DND-41 (cell line): ENCODE results near the gene TRIM10.
A peak's percentile ranks its signal among the peaks of the same experiment; 100 is the strongest.

Source experiments
- ATAC-seq: fragments of 200-7000 bp; cut with Tn5 transposase; 3 replicates; pipeline ENCODE4 v1.9.1; 2021; ENCODE audit warnings: low read depth; ENCODE audit not compliant: insufficient read depth
- DNase-seq: peaks from one replicate; pipeline ENCODE4 v3.0.0-alpha.2; 2020
- H2AFZ ChIP-seq: 2 replicates; pipeline ENCODE4 v1.6.0; 2012; ENCODE audit warnings: low read depth, low read length
- H3K27ac ChIP-seq: 2 replicates; pipeline ENCODE4 v1.5.1; 2012; ENCODE audit warnings: low read length, inconsistent platforms
- H3K27me3 ChIP-seq: fragments of 200-600 bp; sonication (generic); 2 replicates; pipeline ENCODE4 v1.6.0; 2012; ENCODE audit warnings: low read length, mild to moderate bottlenecking, inconsistent platforms; ENCODE audit not compliant: insufficient read depth, poor library complexity
- H3K36me3 ChIP-seq: 2 replicates; pipeline ENCODE4 v1.5.1; 2012; ENCODE audit warnings: low read length, inconsistent platforms; ENCODE audit not compliant: insufficient read depth
- H3K4me1 ChIP-seq: 2 replicates; pipeline ENCODE4 v1.5.1; 2012; ENCODE audit warnings: mild to moderate bottlenecking, low read length; ENCODE audit not compliant: insufficient read depth
- H3K4me2 ChIP-seq: 2 replicates; pipeline ENCODE4 v1.6.0; 2012; ENCODE audit warnings: mild to moderate bottlenecking, moderate library complexity, low read length, inconsistent platforms; ENCODE audit not compliant: insufficient read depth
- H3K4me3 ChIP-seq, 2 experiments: fragments of 200-600 bp in 1 of 2; shearing (Covaris generic) in 1 of 2; 2 replicates each; pipeline ENCODE4 v1.5.1; 2012 to 2016; ENCODE audit warnings: inconsistent platforms in 2 of 2, low read length in 2 of 2, mild to moderate bottlenecking in 2 of 2, low read depth in 1 of 2, moderate library complexity in 1 of 2
- H3K79me2 ChIP-seq: 2 replicates; pipeline ENCODE4 v1.6.0; 2012; ENCODE audit warnings: low read length, inconsistent platforms; ENCODE audit not compliant: insufficient read depth
- H3K9ac ChIP-seq: 2 replicates; pipeline ENCODE4 v1.6.0; 2012; ENCODE audit warnings: low read depth, mild to moderate bottlenecking, inconsistent platforms, low read length, moderate library complexity
- H3K9me3 ChIP-seq: 2 replicates; pipeline ENCODE4 v1.5.1; 2012; ENCODE audit warnings: low read length, moderate library complexity, mild to moderate bottlenecking, inconsistent platforms; ENCODE audit not compliant: insufficient read depth, severe bottlenecking
- H4K20me1 ChIP-seq: 2 replicates; pipeline ENCODE4 v1.6.0; 2012; ENCODE audit warnings: low read length; ENCODE audit not compliant: insufficient read depth
- EZH2 ChIP-seq: IDR thresholded peaks from 3 replicates; pipeline ENCODE4 v1.6.1; 2012; ENCODE audit warnings: borderline replicate concordance, low read depth, mild to moderate bottlenecking, moderate library complexity, low read length, inconsistent platforms; ENCODE audit not compliant: severe bottlenecking
- TF ChIP-seq, protein P1 (sequence below): IDR thresholded peaks from 2 replicates; pipeline ENCODE4 v1.5.1; 2012; ENCODE audit warnings: borderline replicate concordance, low read length, moderate library complexity, mild to moderate bottlenecking; ENCODE audit not compliant: poor library complexity, severe bottlenecking; ENCODE audit errors: extremely low read depth

The TRIM10 gene

DNA sequence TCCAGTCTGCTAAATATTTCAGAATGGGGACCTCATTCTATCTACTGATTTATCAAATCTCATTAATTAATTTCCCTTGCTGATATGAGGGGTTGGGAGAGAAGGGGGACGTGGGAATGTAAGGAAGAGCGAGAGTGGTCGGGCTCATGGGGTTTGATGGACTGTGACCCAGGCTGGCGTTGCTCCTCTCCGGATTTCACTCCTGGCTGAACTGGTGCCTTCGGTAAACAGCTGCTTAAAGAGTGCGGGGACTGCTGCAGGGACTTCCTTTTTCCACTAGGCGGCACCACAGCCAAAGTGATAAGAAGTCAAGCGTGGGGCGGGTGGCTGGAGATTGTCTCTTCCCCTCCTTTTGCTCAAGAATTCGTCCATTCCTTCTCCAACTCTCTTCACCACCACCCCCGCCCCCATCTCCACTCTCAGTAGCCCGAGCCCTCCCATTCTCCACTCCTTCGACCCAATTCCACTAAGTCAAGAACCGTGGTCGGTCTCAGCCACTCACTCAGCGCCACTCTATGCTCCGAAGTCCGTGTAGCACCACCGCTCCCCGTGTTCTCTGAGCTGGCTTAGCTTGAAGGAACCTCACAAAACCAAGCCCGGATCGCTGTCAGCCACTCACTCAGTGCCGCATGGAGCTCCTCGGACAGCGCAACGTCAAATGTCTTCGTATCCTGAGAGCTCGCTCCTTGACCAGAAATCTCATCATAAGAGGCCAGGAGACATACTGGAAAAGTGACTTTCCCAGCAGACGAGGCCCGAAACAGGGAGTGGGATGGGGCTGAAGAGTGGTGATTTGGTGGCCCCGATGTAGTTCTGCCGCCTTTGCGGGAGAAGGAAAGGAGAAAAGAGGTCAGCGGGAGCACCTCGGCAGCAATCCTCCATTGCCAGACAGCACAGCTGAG, 57.8 kb downstream of the TRIM10 start:
- Histone ChIP-seq H3K4me3 (no peak overlapping the region), H3K4me1 (peaks cover 18% of the 10 kb centered on the region), H3K9me3 (no peaks in the 10 kb centered on the region), H3K27ac (no peak overlapping the region), H4K20me1 (no peaks in the 10 kb centered on the region), H3K79me2 (no peaks in the 10 kb centered on the region), H3K9ac (no peak overlapping the region), H2AFZ (peak overlapping the region; percentile 64), H3K4me2 (peak overlapping the region; percentile 54), H3K27me3 (peaks cover 67% of the 10 kb centered on the region), H3K36me3 (no peaks in the 10 kb centered on the region)
- ATAC-seq: peak; percentile 95
- DNase-seq: peak; percentile 81
- TF ChIP-seq EZH2: no peak
- TF ChIP-seq, protein P1, sequence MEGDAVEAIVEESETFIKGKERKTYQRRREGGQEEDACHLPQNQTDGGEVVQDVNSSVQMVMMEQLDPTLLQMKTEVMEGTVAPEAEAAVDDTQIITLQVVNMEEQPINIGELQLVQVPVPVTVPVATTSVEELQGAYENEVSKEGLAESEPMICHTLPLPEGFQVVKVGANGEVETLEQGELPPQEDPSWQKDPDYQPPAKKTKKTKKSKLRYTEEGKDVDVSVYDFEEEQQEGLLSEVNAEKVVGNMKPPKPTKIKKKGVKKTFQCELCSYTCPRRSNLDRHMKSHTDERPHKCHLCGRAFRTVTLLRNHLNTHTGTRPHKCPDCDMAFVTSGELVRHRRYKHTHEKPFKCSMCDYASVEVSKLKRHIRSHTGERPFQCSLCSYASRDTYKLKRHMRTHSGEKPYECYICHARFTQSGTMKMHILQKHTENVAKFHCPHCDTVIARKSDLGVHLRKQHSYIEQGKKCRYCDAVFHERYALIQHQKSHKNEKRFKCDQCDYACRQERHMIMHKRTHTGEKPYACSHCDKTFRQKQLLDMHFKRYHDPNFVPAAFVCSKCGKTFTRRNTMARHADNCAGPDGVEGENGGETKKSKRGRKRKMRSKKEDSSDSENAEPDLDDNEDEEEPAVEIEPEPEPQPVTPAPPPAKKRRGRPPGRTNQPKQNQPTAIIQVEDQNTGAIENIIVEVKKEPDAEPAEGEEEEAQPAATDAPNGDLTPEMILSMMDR: peak; percentile 97

DNA sequence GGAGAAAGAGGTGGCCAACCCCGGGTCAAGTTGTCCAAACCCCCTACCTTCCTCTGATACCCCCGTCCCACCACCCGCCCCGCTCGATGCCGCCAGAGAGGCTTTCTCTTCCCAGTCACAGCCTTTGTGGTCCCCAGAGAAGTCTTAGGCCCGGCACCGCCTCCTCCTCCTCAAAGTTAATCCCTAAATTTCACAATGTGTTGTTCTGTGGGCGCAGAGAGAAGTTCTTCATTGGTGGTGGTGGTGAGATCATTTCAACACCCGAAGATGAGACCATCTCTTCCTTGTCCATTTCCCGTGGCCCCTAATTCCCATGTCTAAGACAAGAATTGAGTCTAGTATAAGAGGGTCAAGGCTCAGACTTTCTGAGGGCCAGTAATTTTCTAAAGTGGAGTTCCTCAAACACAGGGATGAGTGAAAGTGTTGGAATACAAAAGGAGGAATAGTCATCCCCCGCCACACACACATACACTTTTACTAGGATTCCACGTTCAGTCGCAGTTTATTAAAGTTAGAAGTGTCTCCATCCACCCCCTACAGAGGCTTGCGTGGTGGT, 58.5 kb downstream of the TRIM10 start:
- TF ChIP-seq EZH2: no peak
- TF ChIP-seq, protein P1: no peak
- no peaks in the 10 kb centered on the region for H4K20me1 ChIP-seq
- H3K9ac ChIP-seq: no peak overlapping the region
- no peak overlapping the region for H3K27ac ChIP-seq
- peak overlapping the region; percentile 53 for H3K4me2 ChIP-seq
- H3K9me3 ChIP-seq: no peaks in the 10 kb centered on the region
- no peaks in the 10 kb centered on the region for H3K36me3 ChIP-seq
- H3K4me1 ChIP-seq: peaks cover 18% of the 10 kb centered on the region
- H3K4me3 ChIP-seq: no peak overlapping the region
- H3K27me3 ChIP-seq: peaks cover 68% of the 10 kb centered on the region
- ATAC-seq (0 out of 3 replicates have a peak, but pooled peaks have one; percentile 8), DNase-seq (no peak)
- peak overlapping the region; percentile 49 for H2AFZ ChIP-seq
- H3K79me2 ChIP-seq: no peaks in the 10 kb centered on the region
